Thyroid gland (tissue), 4 donors: Measurements from ENCODE around the gene C7.

Experiments used
- POLR2A ChIP-seq, 2 donors: fragments of 450-650 bp; IDR thresholded peaks; one replicate each; pipeline ENCODE4 v1.6.1; 2017; ENCODE audit warnings: antibody characterized with exemption in 2 of 2, mild to moderate bottlenecking in 2 of 2, moderate library complexity in 1 of 2
- TF ChIP-seq, protein P1 (sequence below), 6 experiments: fragments of 200-600 bp in 3 of 6; fragments of 450-650 bp in 3 of 6; sonication (generic) in 3 of 6; IDR thresholded peaks; one replicate each; pipeline ENCODE4 v1.5.1; 2016 to 2019; ENCODE audit warnings: antibody characterized with exemption in 6 of 6, mild to moderate bottlenecking in 2 of 6, inconsistent platforms in 1 of 6, moderate library complexity in 1 of 6

DNA sequence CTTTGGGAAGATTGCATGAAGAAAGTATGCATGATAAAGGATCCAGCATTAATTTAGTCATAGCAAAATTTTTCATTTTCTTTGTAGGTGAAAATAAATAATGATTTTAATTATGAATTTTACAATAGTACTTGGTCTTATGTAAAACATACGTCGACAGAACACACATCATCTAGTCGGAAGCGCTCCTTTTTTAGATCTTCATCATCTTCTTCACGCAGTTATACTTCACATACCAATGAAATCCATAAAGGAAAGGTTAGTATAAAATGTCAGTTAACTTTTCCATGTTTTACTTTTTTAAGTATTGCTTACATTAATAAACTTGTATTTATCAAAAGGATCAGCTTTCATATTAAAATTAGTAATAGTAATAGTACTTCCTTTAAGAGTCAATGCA lies 35.8 kb downstream of the C7 start:
- TF ChIP-seq POLR2A (IDR thresholded peaks at IDR 0.05): no peak
- TF ChIP-seq, protein P1, sequence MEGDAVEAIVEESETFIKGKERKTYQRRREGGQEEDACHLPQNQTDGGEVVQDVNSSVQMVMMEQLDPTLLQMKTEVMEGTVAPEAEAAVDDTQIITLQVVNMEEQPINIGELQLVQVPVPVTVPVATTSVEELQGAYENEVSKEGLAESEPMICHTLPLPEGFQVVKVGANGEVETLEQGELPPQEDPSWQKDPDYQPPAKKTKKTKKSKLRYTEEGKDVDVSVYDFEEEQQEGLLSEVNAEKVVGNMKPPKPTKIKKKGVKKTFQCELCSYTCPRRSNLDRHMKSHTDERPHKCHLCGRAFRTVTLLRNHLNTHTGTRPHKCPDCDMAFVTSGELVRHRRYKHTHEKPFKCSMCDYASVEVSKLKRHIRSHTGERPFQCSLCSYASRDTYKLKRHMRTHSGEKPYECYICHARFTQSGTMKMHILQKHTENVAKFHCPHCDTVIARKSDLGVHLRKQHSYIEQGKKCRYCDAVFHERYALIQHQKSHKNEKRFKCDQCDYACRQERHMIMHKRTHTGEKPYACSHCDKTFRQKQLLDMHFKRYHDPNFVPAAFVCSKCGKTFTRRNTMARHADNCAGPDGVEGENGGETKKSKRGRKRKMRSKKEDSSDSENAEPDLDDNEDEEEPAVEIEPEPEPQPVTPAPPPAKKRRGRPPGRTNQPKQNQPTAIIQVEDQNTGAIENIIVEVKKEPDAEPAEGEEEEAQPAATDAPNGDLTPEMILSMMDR (IDR thresholded peaks at IDR 0.05): no peak
